ENCODE results near the gene WHAMM. TPM values are rescaled to one million over a fixed set of nuclear protein-coding genes. Genes with fewer than 3 reads are reported as not detected.
A peak's percentile ranks its signal among the peaks of the same experiment; 100 is the strongest.
"Not testable (repeated sequence)": the region's sequence is repeated elsewhere in the genome, so short reads cannot be mapped to it uniquely, and the experiment has no call there.

Gene WHAMM
- total and polyA plus RNA-seq, 3 experiments from 2014 or later, result 6.6 to 9.7 (median 9.3) TPM

- H3K27ac Mint-ChIP-seq, result peak overlapping the region in 2 of 8 donors; percentile 42 to 56
- H3K27me3 Mint-ChIP-seq, CTCF ChIA-PET: not testable (repeated sequence)
Observed at GRCh38 chr15:82821396-82821795, 12.0 kb downstream of the WHAMM start.

GRCh38 chr15:82821851-82822250, 12.4 kb downstream of the WHAMM start:
- peaks cover 47% of the 10 kb centered on the region for H3K36me3 ChIP-seq (ENCODE audit: insufficient read depth, low read length)
- H3K4me1 ChIP-seq (ENCODE audit: insufficient read depth, low read length); POLR2A ChIA-PET; H3K9me3 ChIP-seq (ENCODE audit: low read length); H3K4me3 ChIP-seq (ENCODE audit: low read length); H3K9me3 Mint-ChIP-seq; H3K27ac ChIP-seq (ENCODE audit: low read depth, low read length); DNase-seq; H3K4me3 Mint-ChIP-seq; CTCF ChIA-PET; H3K27me3 Mint-ChIP-seq; H3K27ac Mint-ChIP-seq; H3K27me3 ChIP-seq (ENCODE audit: insufficient read depth, low read length, poor library complexity, severe bottlenecking): not testable (repeated sequence)
- Mint-ChIP-seq H3K36me3 (peaks cover 20 to 83% (median 24%) of the 10 kb centered on the region in 3 donors), H3K4me1 (peaks cover 13 to 23% (median 22%) of the 10 kb centered on the region in 3 donors)

More at GRCh38 chr15:82821396-82821795, 12.0 kb downstream of the WHAMM start:
- DNase-seq; H3K27me3 ChIP-seq (ENCODE audit: insufficient read depth, low read length, poor library complexity, severe bottlenecking); POLR2A ChIA-PET; H3K4me1 ChIP-seq (ENCODE audit: insufficient read depth, low read length); H3K27ac ChIP-seq (ENCODE audit: low read depth, low read length); H3K4me3 Mint-ChIP-seq; H3K4me3 ChIP-seq (ENCODE audit: low read length); H3K9me3 ChIP-seq (ENCODE audit: low read length); H3K9me3 Mint-ChIP-seq: not testable (repeated sequence)
- Mint-ChIP-seq H3K4me1 (peaks cover 17 to 27% (median 26%) of the 10 kb centered on the region in 3 donors), H3K36me3 (peaks cover 20 to 83% (median 22%) of the 10 kb centered on the region in 3 donors)
- H3K36me3 ChIP-seq (ENCODE audit: insufficient read depth, low read length), result peaks cover 47% of the 10 kb centered on the region

GRCh38 chr15:82823049-82823448, 13.6 kb downstream of the WHAMM start:
- Mint-ChIP-seq H3K36me3 (peaks cover 20 to 84% (median 24%) of the 10 kb centered on the region in 3 donors), H3K27me3 (no peaks in the 10 kb centered on the region), H3K4me3 (no peak overlapping the region), H3K9me3 (no peaks in the 10 kb centered on the region), H3K27ac (peak overlapping the region in 1 of 8 donors; percentile 66), H3K4me1 (peaks cover 9 to 20% (median 19%) of the 10 kb centered on the region in 3 donors)
- Histone ChIP-seq H3K27me3 (ENCODE audit: insufficient read depth, low read length, poor library complexity, severe bottlenecking) (no peaks in the 10 kb centered on the region), H3K9me3 (ENCODE audit: low read length) (no peaks in the 10 kb centered on the region), H3K4me1 (ENCODE audit: insufficient read depth, low read length) (no peaks in the 10 kb centered on the region), H3K27ac (ENCODE audit: low read depth, low read length) (no peak overlapping the region), H3K4me3 (ENCODE audit: low read length) (no peak overlapping the region), H3K36me3 (ENCODE audit: insufficient read depth, low read length) (peaks cover 52% of the 10 kb centered on the region)
- ChIA-PET CTCF (no interaction called here), POLR2A (no interaction called here)
- DNase-seq, result no peak

GRCh38 chr15:82828075-82828474, 18.6 kb downstream of the WHAMM start:
- no peak overlapping the region for H3K4me3 ChIP-seq (ENCODE audit: low read length)
- Mint-ChIP-seq H3K27ac (peak overlapping the region in 4 of 8 donors; percentile 7 to 88 (median 76)), H3K9me3 (no peaks in the 10 kb centered on the region), H3K4me3 (no peak overlapping the region), H3K36me3 (peaks cover 5 to 91% (median 38%) of the 10 kb centered on the region in 3 donors), H3K4me1 (peaks cover 15 to 32% (median 21%) of the 10 kb centered on the region in 3 donors), H3K27me3 (no peaks in the 10 kb centered on the region)
- no peaks in the 10 kb centered on the region for H3K27me3 ChIP-seq (ENCODE audit: insufficient read depth, low read length, poor library complexity, severe bottlenecking)
- no peaks in the 10 kb centered on the region for H3K4me1 ChIP-seq (ENCODE audit: insufficient read depth, low read length)
- DNase-seq, result no peak
- H3K9me3 ChIP-seq (ENCODE audit: low read length), result no peaks in the 10 kb centered on the region
- ChIA-PET POLR2A (no interaction called here), CTCF (no interaction called here)
- H3K27ac ChIP-seq (ENCODE audit: low read depth, low read length), result no peak overlapping the region
- peaks cover 66% of the 10 kb centered on the region for H3K36me3 ChIP-seq (ENCODE audit: insufficient read depth, low read length)

GRCh38 chr15:82829234-82829633, 19.8 kb downstream of the WHAMM start:
- CTCF ChIA-PET, result no interaction called here
- no peaks in the 10 kb centered on the region for H3K27me3 ChIP-seq (ENCODE audit: insufficient read depth, low read length, poor library complexity, severe bottlenecking)
- H3K9me3 Mint-ChIP-seq, result no peaks in the 10 kb centered on the region
- peak overlapping the region in 1 of 8 donors; percentile 19 for H3K27ac Mint-ChIP-seq
- H3K9me3 ChIP-seq (ENCODE audit: low read length), result no peaks in the 10 kb centered on the region
- DNase-seq, result no peak
- POLR2A ChIA-PET, result no interaction called here
- no peak overlapping the region for H3K27ac ChIP-seq (ENCODE audit: low read depth, low read length)
- H3K4me1 ChIP-seq (ENCODE audit: insufficient read depth, low read length), result no peaks in the 10 kb centered on the region
- peaks cover 18 to 32% (median 24%) of the 10 kb centered on the region in 3 donors for H3K4me1 Mint-ChIP-seq
- H3K4me3 Mint-ChIP-seq, result no peak overlapping the region
- H3K27me3 Mint-ChIP-seq, result no peaks in the 10 kb centered on the region
- peaks cover 74% of the 10 kb centered on the region for H3K36me3 ChIP-seq (ENCODE audit: insufficient read depth, low read length)
- peaks cover 12 to 94% (median 44%) of the 10 kb centered on the region in 3 donors for H3K36me3 Mint-ChIP-seq
- H3K4me3 ChIP-seq (ENCODE audit: low read length), result no peak overlapping the region

- H3K4me1 ChIP-seq (ENCODE audit: insufficient read depth, low read length), result no peaks in the 10 kb centered on the region
- no peak overlapping the region for H3K27ac ChIP-seq (ENCODE audit: low read depth, low read length)
- Mint-ChIP-seq H3K4me3 (no peak overlapping the region), H3K9me3 (no peaks in the 10 kb centered on the region), H3K27me3 (no peaks in the 10 kb centered on the region), H3K36me3 (peaks cover 12 to 96% (median 48%) of the 10 kb centered on the region in 3 donors), H3K27ac (peak overlapping the region in 1 of 8 donors; percentile 38), H3K4me1 (peaks cover 18 to 32% (median 24%) of the 10 kb centered on the region in 3 donors)
- ChIA-PET POLR2A (no interaction called here), CTCF (no interaction called here)
- peaks cover 70% of the 10 kb centered on the region for H3K36me3 ChIP-seq (ENCODE audit: insufficient read depth, low read length)
- H3K9me3 ChIP-seq (ENCODE audit: low read length), result no peaks in the 10 kb centered on the region
- DNase-seq, result no peak
- no peak overlapping the region for H3K4me3 ChIP-seq (ENCODE audit: low read length)
- no peaks in the 10 kb centered on the region for H3K27me3 ChIP-seq (ENCODE audit: insufficient read depth, low read length, poor library complexity, severe bottlenecking)
Observed at GRCh38 chr15:82830427-82831173, 21.2 kb downstream of the WHAMM start.

GRCh38 chr15:82831894-82832600, 22.6 kb downstream of the WHAMM start:
- Mint-ChIP-seq H3K36me3 (peaks cover 24 to 97% (median 56%) of the 10 kb centered on the region in 3 donors), H3K9me3 (no peaks in the 10 kb centered on the region), H3K4me1 (peaks cover 19 to 32% (median 24%) of the 10 kb centered on the region in 3 donors), H3K27me3 (no peaks in the 10 kb centered on the region), H3K4me3 (no peak overlapping the region), H3K27ac (peak overlapping the region in 3 of 8 donors; percentile 50 to 64 (median 56))
- POLR2A ChIA-PET, result no interaction called here
- no peak for DNase-seq
- H3K36me3 ChIP-seq (ENCODE audit: insufficient read depth, low read length), result peaks cover 63% of the 10 kb centered on the region
- CTCF ChIA-PET, result interaction anchor here (1.3 kb wide), 1 partner anchor 8 kb away, joined by 3 read pairs; no protein-coding TSS in a partner anchor
- H3K4me1 ChIP-seq (ENCODE audit: insufficient read depth, low read length), result no peaks in the 10 kb centered on the region
- no peak overlapping the region for H3K27ac ChIP-seq (ENCODE audit: low read depth, low read length)
- no peaks in the 10 kb centered on the region for H3K27me3 ChIP-seq (ENCODE audit: insufficient read depth, low read length, poor library complexity, severe bottlenecking)
- no peaks in the 10 kb centered on the region for H3K9me3 ChIP-seq (ENCODE audit: low read length)
- H3K4me3 ChIP-seq (ENCODE audit: low read length), result no peak overlapping the region

Data from CD8-positive, alpha-beta memory T cell (primary cell).